Heart left ventricle (tissue), 16 donors: ENCODE results near the gene IFT74. TPM values are rescaled to one million over a fixed set of nuclear protein-coding genes. Genes with fewer than 3 reads are reported as not detected.

ENCODE experiments used
- ATAC-seq, 4 donors: fragments of 200-7000 bp; cut with Tn5 transposase; one replicate each; pipeline ENCODE4 v1.9.1; 2020 to 2022; ENCODE audit warnings: moderate library complexity in 4 of 4, mild to moderate bottlenecking in 3 of 4, moderate number of reproducible peaks in 1 of 4
- DNase-seq, 5 donors: peaks; one replicate each; pipeline ENCODE4 v3.0.0-alpha.2; 2020
- H3K27ac ChIP-seq, 12 donors: fragments of 200-600 bp; sonication (generic) in 4 of 12; one replicate each; pipeline versions ENCODE4 v1.5.0 to v1.8.0; 2016 to 2022; ENCODE audit warnings: mild to moderate bottlenecking in 2 of 12
- H3K27me3 ChIP-seq, 9 donors: fragments of 200-600 bp; sonication (generic) in 2 of 9; one replicate each; pipeline versions ENCODE4 v1.5.1 to v1.8.0; 2016 to 2022; ENCODE audit warnings: mild to moderate bottlenecking in 3 of 9
- H3K36me3 ChIP-seq, 9 donors: fragments of 200-600 bp; sonication (generic) in 2 of 9; one replicate each; pipeline versions ENCODE4 v1.5.0 to v1.8.0; 2018 to 2022; ENCODE audit warnings: mild to moderate bottlenecking in 2 of 9
- H3K4me1 ChIP-seq, 12 donors: fragments of 200-600 bp; sonication (generic) in 4 of 12; one replicate each; pipeline versions ENCODE4 v1.5.0 to v1.8.0; 2016 to 2022; ENCODE audit warnings: mild to moderate bottlenecking in 3 of 12
- H3K4me3 ChIP-seq, 12 donors: fragments of 200-600 bp; sonication (generic) in 4 of 12; one replicate each; pipeline versions ENCODE4 v1.5.0 to v1.8.0; 2017 to 2022; ENCODE audit warnings: mild to moderate bottlenecking in 9 of 12, moderate library complexity in 4 of 12
- H3K9me3 ChIP-seq, 12 donors: fragments of 200-600 bp; sonication (generic) in 4 of 12; one replicate each; pipeline versions ENCODE4 v1.5.0 to v1.8.0; 2016 to 2022; ENCODE audit warnings: mild to moderate bottlenecking in 1 of 12
- CTCF ChIP-seq, 12 donors: fragments of 200-600 bp; sonication (generic) in 4 of 12; IDR thresholded peaks; one replicate each; pipeline versions ENCODE4 v1.5.0 to v1.8.0; 2018 to 2022; ENCODE audit warnings: antibody characterized with exemption in 12 of 12, mild to moderate bottlenecking in 5 of 12
- POLR2A ChIP-seq, 2 donors: fragments of 450-650 bp; IDR thresholded peaks; one replicate each; pipeline ENCODE4 v1.6.1; 2017; ENCODE audit warnings: antibody characterized with exemption in 2 of 2, mild to moderate bottlenecking in 2 of 2, moderate library complexity in 2 of 2
- WGBS, 4 donors: extraction: QIAGEN DNeasy Blood & Tissue Kit in 2 of 4; methylation state at CpG; one replicate each; pipeline versions ENCODE4 v1.1.5 to v1.1.7; 2013 to 2018; 5-methylcytosine and 5-hydroxymethylcytosine counted together
- intact Hi-C, 10 donors: fragments of 100-400 bp; cut with DNase I; formaldehyde crosslinking; loops; one replicate each; pipeline versions ENCODE4 v1.11.1 to v1.14.2; 2022
- polyA plus RNA-seq, 2 donors: library from polyadenylated mRNA; stranded (reverse); fragments of 200-250 nt; gene quantifications; one replicate each; pipeline ENCODE4 v1.2.3, GENCODE V29; 2013
- total RNA-seq, 9 donors: library from RNA; depleted of rRNA in 2 of 9; stranded (reverse); fragments of >200 nt in 2 of 9; fragmentation: NEBNext Ultra II Directional in 3 of 9; extraction: Animal tissue kit (Norgen Biotek cat#: 25700) in 3 of 9; gene quantifications; one replicate each; pipeline versions ENCODE4 v1.1.0 to v1.2.4, GENCODE V29; 2016 to 2023
- donor health status: ischemic (EF 13 %, LVEDD 7.1; RV severe dilation, severe dysfunction).
- donor health status: healthy with polysubstance abuse.
- donor health status: DM: no; HTN: yes; CAD: no.
- donor health status: DM: no; HTN: no; CAD: no.
- donor health status: ischemic (EF 25% LVEDD 6.9; RV normal size, moderate dysfunction).
- donor health status: ischemic (EF 25% LVEDD 5.7; RV mildly dilated, moderate dysfunction).
- donor health status: healthy.
- donor health status: DM: yes; HTN: yes; CAD: no.
- donor health status: ischemic (EF 35%, LVEDD 5.7; RV mildly dilated, moderate dysfunction).
- donor health status: nonischemic (EF 11% LVEDD 7.7; RV severe dilation, severe dysfunction).
- donor health status: DM: yes; HTN: yes; CAD: no.
- donor health status: PGD.
- donor health status: ischemic (EF 29% LVEDD 5.4; RV normal size, mild dysfunction).
- donor health status: nonischemic (EF 23%, LVEDD 6.1; RV moderate dilation, normal function).

The IFT74 gene
- total and polyA plus RNA-seq, 11 donors = 5.3 to 12.7 (median 9.6) TPM

GRCh38 chr9:27053369-27054022 is 97.3 kb downstream of the IFT74 start:
- intact Hi-C loops = no loop called here
- Histone ChIP-seq H3K4me1 (peaks cover 0 to 7% (median 4%) of the 10 kb centered on the region in 12 donors), H3K9me3 (no peaks in the 10 kb centered on the region), H3K27me3 (no peaks in the 10 kb centered on the region), H3K27ac (peak overlapping the region in 1 of 12 donors; percentile 24), H3K4me3 (no peak overlapping the region), H3K36me3 (peaks cover 0 to 30% (median 19%) of the 10 kb centered on the region in 9 donors)
- ATAC-seq (peak in 1 of 4 donors; percentile 58), DNase-seq (no peak)
- 28 to 34% (median 30%) methylated on average over 6 of the region's 6 CpGs for WGBS, 4 donors
- no peak for TF ChIP-seq CTCF (IDR thresholded peaks at IDR 0.05)
- no peak for TF ChIP-seq POLR2A (IDR thresholded peaks at IDR 0.05)

- peaks cover 0 to 7% (median 4%) of the 10 kb centered on the region in 12 donors for H3K4me1 ChIP-seq
- peaks cover 0 to 24% (median 13%) of the 10 kb centered on the region in 9 donors for H3K36me3 ChIP-seq
- intact Hi-C loops = no loop called here
- DNase-seq = no peak
- no peak overlapping the region for H3K27ac ChIP-seq
- H3K9me3 ChIP-seq = no peaks in the 10 kb centered on the region
- H3K4me3 ChIP-seq = no peak overlapping the region
- no peaks in the 10 kb centered on the region for H3K27me3 ChIP-seq
- no peak for ATAC-seq
- 91 to 100% (median 93%) methylated on average over 1 of the region's 1 CpG for WGBS, 4 donors
- TF ChIP-seq POLR2A (IDR thresholded peaks at IDR 0.05) (no peak), CTCF (IDR thresholded peaks at IDR 0.05) (no peak)
Observed at GRCh38 chr9:27054125-27054524, 97.9 kb downstream of the IFT74 start.

DNA sequence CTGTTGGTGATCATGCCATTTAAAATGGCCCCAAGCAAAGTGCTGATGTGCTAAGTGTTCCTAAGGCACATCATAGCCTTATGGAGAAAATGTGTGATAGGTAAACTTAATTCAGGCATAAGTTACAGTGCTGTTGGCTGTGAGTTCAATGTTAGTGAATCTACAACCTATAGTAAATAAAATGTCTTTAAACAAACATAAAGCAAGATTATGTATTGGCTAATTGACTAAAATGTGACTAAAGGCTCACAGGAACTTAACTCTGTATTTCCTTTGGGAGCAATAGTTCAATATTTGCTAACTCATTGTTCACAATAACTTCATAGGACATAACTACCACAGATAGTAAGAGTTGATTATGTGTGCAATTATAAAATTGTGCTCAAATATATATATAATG is 98.6 kb downstream of the IFT74 start:
- no peak for DNase-seq
- TF ChIP-seq CTCF (IDR thresholded peaks at IDR 0.05) (no peak), POLR2A (IDR thresholded peaks at IDR 0.05) (no peak)
- intact Hi-C loops = no loop called here
- H3K4me3 ChIP-seq = no peak overlapping the region
- H3K36me3 ChIP-seq = peaks cover 0 to 21% (median 10%) of the 10 kb centered on the region in 9 donors
- H3K9me3 ChIP-seq = no peaks in the 10 kb centered on the region
- H3K27ac ChIP-seq = no peak overlapping the region
- H3K4me1 ChIP-seq = peaks cover 0 to 10% (median 4%) of the 10 kb centered on the region in 12 donors
- no peak for ATAC-seq
- H3K27me3 ChIP-seq = no peaks in the 10 kb centered on the region

DNA sequence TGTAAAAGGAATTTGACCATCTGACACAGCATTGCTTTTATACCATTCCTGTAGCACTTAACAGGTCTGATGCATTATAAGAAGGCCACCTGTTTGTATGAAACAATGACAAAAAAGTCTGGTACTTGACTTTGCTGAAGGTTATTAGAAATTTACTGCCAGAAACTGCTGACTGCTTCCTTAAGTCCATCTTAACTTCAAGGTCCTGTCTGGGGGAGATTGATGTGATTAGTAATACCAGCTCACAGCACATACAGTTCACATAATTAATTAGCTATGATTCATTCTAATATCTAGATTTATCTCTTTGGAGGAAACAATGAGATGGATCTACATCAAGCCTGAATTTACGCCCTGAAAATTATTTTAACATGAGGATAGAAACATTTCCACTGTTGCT is 103.2 kb downstream of the IFT74 start:
- Histone ChIP-seq H3K9me3 (no peaks in the 10 kb centered on the region), H3K27ac (no peak overlapping the region), H3K36me3 (peaks cover 0 to 32% (median 10%) of the 10 kb centered on the region in 9 donors), H3K27me3 (no peaks in the 10 kb centered on the region), H3K4me3 (no peak overlapping the region), H3K4me1 (peaks cover 0 to 7% (median 0%) of the 10 kb centered on the region in 12 donors)
- WGBS, 4 donors = 68 to 82% (median 75%) methylated on average over 1 of the region's 1 CpG
- no peak for DNase-seq
- no peak for TF ChIP-seq CTCF (IDR thresholded peaks at IDR 0.05)
- no peak for TF ChIP-seq POLR2A (IDR thresholded peaks at IDR 0.05)
- ATAC-seq = no peak
- intact Hi-C loops = no loop called here
